Stomach smooth muscle (tissue), 2 donors: ENCODE results near the gene CLTB.

ENCODE experiments used
- H3K27ac ChIP-seq: one replicate; pipeline ENCODE4 v1.7.0; 2013; ENCODE audit warnings: mild to moderate bottlenecking, low read length, inconsistent platforms
- H3K27me3 ChIP-seq, 2 donors: one replicate each; pipeline ENCODE4 v1.7.0; 2013; ENCODE audit warnings: low read length in 2 of 2; ENCODE audit not compliant: insufficient read depth in 2 of 2, control insufficient read depth in 1 of 2
- H3K36me3 ChIP-seq, 2 donors: one replicate each; pipeline ENCODE4 v1.7.0; 2013; ENCODE audit warnings: low read length in 2 of 2; ENCODE audit not compliant: control insufficient read depth in 2 of 2, insufficient read depth in 2 of 2
- H3K4me1 ChIP-seq: one replicate; pipeline ENCODE4 v1.7.0; 2013; ENCODE audit warnings: low read length; ENCODE audit not compliant: control insufficient read depth, insufficient read depth
- H3K4me3 ChIP-seq, 2 donors: one replicate each; pipeline ENCODE4 v1.7.0; 2013; ENCODE audit warnings: low read length in 2 of 2
- H3K9ac ChIP-seq, 2 donors: one replicate each; pipeline ENCODE4 v1.7.0; 2013; ENCODE audit warnings: low read length in 2 of 2, mild to moderate bottlenecking in 1 of 2
- H3K9me3 ChIP-seq, 2 donors: one replicate each; pipeline ENCODE4 v1.7.0; 2013; ENCODE audit warnings: low read length in 2 of 2; ENCODE audit not compliant: control insufficient read depth in 2 of 2
- donor health status: healthy.
- donor health status: Pancreatic carcinoma.

Gene CLTB

GRCh38 chr5:176352116-176352878, 64.0 kb downstream of the CLTB start:
- Histone ChIP-seq H3K9ac (no peak overlapping the region), H3K4me3 (no peak overlapping the region), H3K36me3 (peaks cover 61 to 65% of the 10 kb centered on the region in 2 donors), H3K4me1 (no peaks in the 10 kb centered on the region), H3K9me3 (no peaks in the 10 kb centered on the region), H3K27me3 (no peaks in the 10 kb centered on the region), H3K27ac (no peak overlapping the region)

DNA sequence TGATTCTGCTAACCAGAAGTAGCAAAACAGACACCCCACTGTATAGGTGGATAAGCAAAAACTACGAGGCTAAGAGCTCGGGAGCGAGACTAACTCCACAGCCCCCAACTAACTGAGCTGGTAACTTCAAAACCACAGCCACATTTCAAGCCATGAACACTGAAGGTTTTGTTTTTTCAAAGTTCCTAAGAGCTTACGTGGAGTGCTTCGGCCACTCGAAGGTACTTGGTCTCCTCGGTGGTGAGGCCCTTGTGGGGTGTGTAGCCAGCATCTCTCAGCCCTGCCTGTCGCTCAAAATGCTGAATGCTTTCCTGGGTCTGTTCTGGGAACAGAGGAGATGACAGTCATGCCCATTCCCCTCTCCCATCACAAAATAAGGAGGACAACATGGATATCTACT, 65.9 kb downstream of the CLTB start:
- Histone ChIP-seq H3K4me3 (no peak overlapping the region), H3K27ac (no peak overlapping the region), H3K9me3 (no peaks in the 10 kb centered on the region), H3K4me1 (no peaks in the 10 kb centered on the region), H3K27me3 (no peaks in the 10 kb centered on the region), H3K36me3 (peaks cover 66 to 72% of the 10 kb centered on the region in 2 donors), H3K9ac (no peak overlapping the region)

DNA sequence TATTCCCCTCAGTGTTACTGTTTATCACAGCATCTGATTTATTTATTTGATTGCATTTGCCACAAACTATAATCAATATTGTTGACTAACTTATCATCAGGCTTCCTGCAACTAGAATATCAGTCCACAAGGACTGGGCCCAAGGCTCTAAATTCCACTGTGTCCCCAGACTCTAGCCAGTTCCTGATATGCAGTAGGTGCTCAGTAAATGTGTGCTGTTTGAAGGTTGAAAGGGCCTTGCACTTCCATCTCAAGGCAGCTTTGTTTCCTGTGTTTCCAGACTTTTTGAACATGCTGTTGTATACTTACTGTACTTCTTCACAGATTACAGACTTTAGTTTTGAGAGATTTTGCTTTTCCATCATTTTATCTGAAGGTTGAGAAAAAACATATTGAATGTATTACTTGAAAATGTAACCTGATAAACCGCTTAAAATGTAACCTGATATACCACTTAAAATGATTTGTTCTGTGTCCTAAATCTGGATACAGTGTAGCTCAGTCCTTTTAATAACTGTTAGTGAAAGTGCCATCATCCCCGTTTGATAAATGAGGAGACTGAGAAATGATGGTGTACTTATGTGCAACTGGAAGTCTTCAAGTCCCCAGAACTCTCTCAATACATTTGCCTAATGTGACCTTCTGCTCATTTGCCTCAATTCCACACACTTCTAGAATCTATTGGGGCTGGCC, 73.4 kb downstream of the CLTB start:
- Histone ChIP-seq H3K27me3 (no peaks in the 10 kb centered on the region), H3K9ac (no peak overlapping the region), H3K27ac (no peak overlapping the region), H3K9me3 (no peaks in the 10 kb centered on the region), H3K4me1 (no peaks in the 10 kb centered on the region), H3K36me3 (peaks cover 22 to 25% of the 10 kb centered on the region in 2 donors), H3K4me3 (no peak overlapping the region)
